Measurements from ENCODE around the gene FAM227A. TPM values are rescaled to one million over a fixed set of nuclear protein-coding genes. Genes with fewer than 3 reads are reported as not detected.

FAM227A gene
- total RNA-seq, 1 donor = 2.0 TPM

DNA sequence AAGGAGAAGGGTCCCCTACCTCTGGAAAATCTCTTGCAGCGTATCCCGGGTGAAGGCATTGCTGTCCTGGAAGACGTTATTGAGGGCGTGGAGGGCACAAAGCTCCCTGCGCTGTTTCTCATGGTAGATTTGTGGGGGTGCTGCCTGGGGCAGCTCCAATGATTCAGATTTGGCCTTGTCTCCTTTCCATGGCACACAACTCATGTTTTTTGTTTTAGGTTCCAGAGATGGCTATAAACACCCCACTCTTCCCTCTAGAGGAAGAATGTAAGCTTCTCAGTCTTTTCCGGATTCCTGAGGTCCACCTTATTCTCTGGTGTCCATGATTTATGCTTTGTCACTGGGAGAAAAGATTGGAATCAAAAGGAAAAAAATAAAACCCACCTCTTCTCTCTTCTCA is 43.6 kb upstream of the FAM227A start:
- H3K4me3 ChIP-seq (ENCODE audit: low read depth, low read length) = peak overlapping the region; percentile 87
- peak; percentile 73 for DNase-seq (ENCODE audit: low read depth)
- TF ChIP-seq, protein P1, sequence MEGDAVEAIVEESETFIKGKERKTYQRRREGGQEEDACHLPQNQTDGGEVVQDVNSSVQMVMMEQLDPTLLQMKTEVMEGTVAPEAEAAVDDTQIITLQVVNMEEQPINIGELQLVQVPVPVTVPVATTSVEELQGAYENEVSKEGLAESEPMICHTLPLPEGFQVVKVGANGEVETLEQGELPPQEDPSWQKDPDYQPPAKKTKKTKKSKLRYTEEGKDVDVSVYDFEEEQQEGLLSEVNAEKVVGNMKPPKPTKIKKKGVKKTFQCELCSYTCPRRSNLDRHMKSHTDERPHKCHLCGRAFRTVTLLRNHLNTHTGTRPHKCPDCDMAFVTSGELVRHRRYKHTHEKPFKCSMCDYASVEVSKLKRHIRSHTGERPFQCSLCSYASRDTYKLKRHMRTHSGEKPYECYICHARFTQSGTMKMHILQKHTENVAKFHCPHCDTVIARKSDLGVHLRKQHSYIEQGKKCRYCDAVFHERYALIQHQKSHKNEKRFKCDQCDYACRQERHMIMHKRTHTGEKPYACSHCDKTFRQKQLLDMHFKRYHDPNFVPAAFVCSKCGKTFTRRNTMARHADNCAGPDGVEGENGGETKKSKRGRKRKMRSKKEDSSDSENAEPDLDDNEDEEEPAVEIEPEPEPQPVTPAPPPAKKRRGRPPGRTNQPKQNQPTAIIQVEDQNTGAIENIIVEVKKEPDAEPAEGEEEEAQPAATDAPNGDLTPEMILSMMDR (IDR thresholded peaks at IDR 0.05; ENCODE audit: insufficient read depth, low read length) = peak; percentile 13

DNA sequence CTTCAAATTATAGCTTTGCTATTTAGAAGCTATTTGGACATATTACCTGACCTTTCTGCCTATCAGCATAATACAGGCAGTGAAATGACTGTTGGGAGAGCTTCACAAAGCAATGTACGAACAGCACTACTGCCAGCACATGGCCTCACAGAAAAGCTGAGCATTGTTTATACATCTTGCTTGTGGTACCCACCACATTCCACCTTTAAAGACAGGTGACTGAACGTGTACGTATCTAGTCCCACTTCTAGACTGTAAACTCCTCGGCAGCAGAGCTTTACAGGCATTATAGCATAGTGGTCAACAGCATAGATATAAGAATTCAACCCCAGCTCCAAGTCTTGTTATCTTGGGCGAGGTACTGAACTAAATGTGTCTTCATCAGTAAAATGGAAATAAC is 43.0 kb upstream of the FAM227A start:
- TF ChIP-seq, protein P1 (IDR thresholded peaks at IDR 0.05; ENCODE audit: insufficient read depth, low read length) = no peak
- H3K4me3 ChIP-seq (ENCODE audit: low read depth, low read length) = peak overlapping the region; percentile 87
- peak; percentile 17 for DNase-seq (ENCODE audit: low read depth)

DNA sequence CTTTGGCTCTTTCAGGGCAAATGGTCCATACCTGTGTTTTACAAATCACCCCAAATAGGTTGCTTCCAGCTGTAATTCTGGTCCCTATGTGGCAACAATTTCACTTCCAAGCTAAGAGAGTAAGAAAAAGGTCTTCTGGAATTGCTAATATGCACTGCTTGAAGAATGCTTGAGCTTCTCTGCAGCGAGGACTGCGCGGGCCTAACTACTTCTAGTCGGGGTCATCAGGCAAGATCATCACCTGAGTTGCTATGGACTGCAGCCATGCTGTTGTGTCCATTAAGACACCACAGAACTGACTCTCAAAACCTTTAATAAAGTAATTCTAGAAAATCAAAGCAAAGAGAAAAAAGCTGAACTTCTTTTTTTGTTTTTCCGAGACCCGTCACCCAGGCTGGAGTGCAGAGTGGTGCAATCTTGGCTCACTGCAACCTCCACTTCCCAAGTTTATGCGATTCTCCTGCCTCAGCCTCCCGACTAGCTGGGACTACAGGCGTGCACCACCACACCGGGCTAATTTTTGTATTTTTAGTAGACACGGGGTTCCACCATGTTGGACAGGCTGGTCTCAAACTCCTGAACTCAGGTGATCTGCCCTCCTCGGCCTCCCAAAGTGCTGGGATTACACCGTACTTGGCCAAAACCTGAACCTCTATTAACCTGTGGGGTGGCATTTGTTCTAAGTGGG is 42.4 kb upstream of the FAM227A start:
- TF ChIP-seq, protein P1 (IDR thresholded peaks at IDR 0.05; ENCODE audit: insufficient read depth, low read length) = no peak
- no peak for DNase-seq (ENCODE audit: low read depth)
- peak overlapping the region; percentile 87 for H3K4me3 ChIP-seq (ENCODE audit: low read depth, low read length)

DNA sequence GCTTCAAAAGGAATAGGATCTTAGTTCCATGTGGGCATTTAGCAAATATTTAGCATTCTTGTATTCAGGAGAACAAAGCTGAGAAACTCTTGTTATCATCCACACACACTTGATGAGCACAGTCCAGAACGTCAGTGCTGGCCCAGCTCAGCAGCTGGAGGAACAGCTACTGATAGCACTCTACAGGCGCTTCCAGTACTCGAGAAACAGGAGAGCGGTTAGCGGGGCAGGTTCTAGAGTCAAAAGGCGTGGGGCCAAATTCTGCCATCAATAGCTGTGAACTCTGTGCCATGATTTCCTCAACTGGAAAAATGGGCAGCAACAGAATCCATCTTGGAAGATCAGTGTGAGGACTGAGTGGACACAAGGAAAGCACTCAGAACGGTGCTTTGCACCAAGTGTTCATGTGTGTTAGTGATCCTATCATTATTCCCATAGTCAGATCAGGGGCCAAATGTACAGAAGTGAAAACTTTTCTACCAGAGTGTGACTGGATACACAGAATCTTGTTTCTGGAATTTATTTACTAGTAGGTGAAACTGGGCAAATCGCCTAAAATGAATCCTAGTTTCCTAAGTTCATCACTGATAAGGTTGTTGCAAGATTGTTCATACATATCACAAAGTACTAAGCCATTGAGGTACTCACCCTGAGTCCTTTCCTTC is 41.4 kb upstream of the FAM227A start:
- TF ChIP-seq, protein P1 (IDR thresholded peaks at IDR 0.05; ENCODE audit: insufficient read depth, low read length) = no peak
- DNase-seq (ENCODE audit: low read depth) = peak; percentile 76
- H3K4me3 ChIP-seq (ENCODE audit: low read depth, low read length) = peak overlapping the region; percentile 87

DNA sequence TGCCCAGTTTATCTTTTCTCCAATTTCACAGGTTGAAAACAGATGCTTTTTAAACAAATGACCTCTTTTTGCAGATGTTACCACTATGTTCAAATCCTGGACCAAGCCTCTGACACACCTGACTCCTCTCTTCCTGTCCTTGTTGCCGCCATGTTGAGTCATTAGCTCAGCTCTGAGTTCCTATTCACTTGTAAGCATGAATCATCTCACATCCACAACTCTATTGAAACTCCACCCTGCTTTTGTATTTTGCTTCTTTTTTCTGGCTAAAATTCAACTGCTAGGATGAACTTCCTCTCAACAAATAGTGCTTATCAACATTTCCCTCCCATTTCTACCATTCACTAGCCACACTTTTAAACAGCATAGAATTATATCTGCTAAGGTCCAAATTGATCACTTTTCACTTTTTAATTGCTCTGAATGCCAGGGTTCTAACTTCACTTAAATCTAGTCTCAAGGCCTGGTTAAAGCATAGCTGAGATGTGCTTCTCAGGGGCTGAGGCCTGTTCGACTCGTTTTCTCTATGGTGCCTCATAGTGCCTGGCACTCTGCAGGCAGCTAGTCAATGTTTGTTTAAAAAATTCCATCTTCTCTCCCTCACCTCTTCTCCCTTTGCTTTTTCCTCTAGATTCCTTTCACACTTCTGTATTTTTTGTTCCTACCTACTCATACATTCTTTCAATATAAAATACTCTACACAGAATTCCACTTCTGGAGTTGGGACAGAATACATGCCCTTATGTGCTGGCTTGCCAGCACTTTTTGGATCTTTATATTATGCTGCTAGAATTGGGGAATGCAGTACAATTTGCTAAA is 40.6 kb upstream of the FAM227A start:
- TF ChIP-seq, protein P1 (IDR thresholded peaks at IDR 0.05; ENCODE audit: insufficient read depth, low read length) = no peak
- peak; percentile 93 for DNase-seq (ENCODE audit: low read depth)
- H3K4me3 ChIP-seq (ENCODE audit: low read depth, low read length) = peak overlapping the region; percentile 26

DNA sequence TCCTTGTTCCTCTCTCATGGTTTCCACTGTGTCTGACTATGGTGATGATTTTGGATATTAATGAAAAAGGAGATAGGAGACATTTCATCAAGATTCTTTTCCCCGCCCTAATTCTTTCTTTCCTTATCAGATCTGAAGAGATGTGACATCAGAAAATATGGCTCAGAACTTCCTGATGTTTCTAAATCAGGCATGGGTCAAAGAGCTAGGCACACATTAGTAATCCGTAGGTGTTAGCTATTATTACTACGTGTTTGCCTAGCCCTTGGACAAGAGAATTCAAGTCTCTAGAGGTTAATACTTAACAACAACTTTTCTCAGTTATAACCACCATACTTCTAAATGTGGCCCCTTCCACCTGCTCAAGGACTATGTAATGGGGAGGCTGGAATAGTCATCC is 38.7 kb upstream of the FAM227A start:
- TF ChIP-seq, protein P1 (IDR thresholded peaks at IDR 0.05; ENCODE audit: insufficient read depth, low read length) = no peak
- no peak overlapping the region for H3K4me3 ChIP-seq (ENCODE audit: low read depth, low read length)
- peak; percentile 23 for DNase-seq (ENCODE audit: low read depth)
